H9 (cell line): Measurements from ENCODE around the gene NTRK2. TPM values are rescaled to one million over a fixed set of nuclear protein-coding genes. Genes with fewer than 3 reads are reported as not detected.

Source experiments
- DNase-seq: peaks from one replicate; pipeline ENCODE4 v3.0.0-alpha.2; 2017
- H2AFZ ChIP-seq: one replicate; pipeline ENCODE4 v1.6.1; 2013; ENCODE audit warnings: mild to moderate bottlenecking, low read length, control low read depth, moderate library complexity
- H2AK5ac ChIP-seq: 2 replicates; pipeline ENCODE4 v1.6.1; 2013; ENCODE audit warnings: low read length, control low read depth, mixed read lengths; ENCODE audit not compliant: insufficient read length
- H2BK120ac ChIP-seq: one replicate; pipeline ENCODE4 v1.6.1; 2013; ENCODE audit warnings: low read depth, mild to moderate bottlenecking, low read length, control low read depth, inconsistent platforms; ENCODE audit not compliant: poor library complexity, severe bottlenecking
- H2BK12ac ChIP-seq: 2 replicates; pipeline ENCODE4 v1.6.1; 2013; ENCODE audit warnings: low read length, control low read depth, mixed read lengths, low read depth; ENCODE audit not compliant: insufficient read length
- H2BK15ac ChIP-seq: 2 replicates; pipeline ENCODE4 v1.6.1; 2013; ENCODE audit warnings: low read depth, low read length, control low read depth
- H2BK20ac ChIP-seq: one replicate; pipeline ENCODE4 v1.6.1; 2013; ENCODE audit warnings: low read depth, mild to moderate bottlenecking, low read length, control low read depth, inconsistent platforms; ENCODE audit not compliant: poor library complexity, severe bottlenecking
- H2BK5ac ChIP-seq: 2 replicates; pipeline ENCODE4 v1.6.1; 2013; ENCODE audit warnings: low read length, control low read depth, mixed read lengths; ENCODE audit not compliant: insufficient read length
- H3K14ac ChIP-seq: 2 replicates; pipeline ENCODE4 v1.6.1; 2013; ENCODE audit warnings: low read length, control low read depth; ENCODE audit not compliant: insufficient read depth
- H3K18ac ChIP-seq: 2 replicates; pipeline ENCODE4 v1.6.1; 2013; ENCODE audit warnings: low read depth, mild to moderate bottlenecking, mixed read lengths, low read length, control low read depth; ENCODE audit not compliant: insufficient read length
- H3K23ac ChIP-seq: 2 replicates; pipeline ENCODE4 v1.6.1; 2013; ENCODE audit warnings: low read length, control low read depth, mixed read lengths, low read depth; ENCODE audit not compliant: insufficient read length
- H3K23me2 ChIP-seq: 2 replicates; pipeline ENCODE4 v1.6.1; 2013; ENCODE audit warnings: low read depth, mild to moderate bottlenecking, mixed read lengths, low read length, control low read depth; ENCODE audit not compliant: insufficient read length, poor library complexity, severe bottlenecking
- H3K27ac ChIP-seq: 2 replicates; pipeline ENCODE4 v1.5.1; 2013; ENCODE audit warnings: low read length, control low read depth, mixed read lengths, low read depth; ENCODE audit not compliant: insufficient read length
- H3K27me3 ChIP-seq: 2 replicates; pipeline ENCODE4 v1.6.1; 2013; ENCODE audit warnings: low read length, control low read depth, inconsistent platforms; ENCODE audit not compliant: insufficient read depth
- H3K4ac ChIP-seq: 2 replicates; pipeline ENCODE4 v1.6.1; 2013; ENCODE audit warnings: low read depth, mild to moderate bottlenecking, control low read depth, inconsistent platforms, low read length, moderate library complexity
- H3K4me1 ChIP-seq: 2 replicates; pipeline ENCODE4 v1.6.1; 2013; ENCODE audit warnings: low read length, control low read depth, inconsistent platforms; ENCODE audit not compliant: insufficient read depth
- H3K4me2 ChIP-seq: 2 replicates; pipeline ENCODE4 v1.6.1; 2013; ENCODE audit warnings: low read length, control low read depth, mixed read lengths; ENCODE audit not compliant: insufficient read length, insufficient read depth
- H3K56ac ChIP-seq: 2 replicates; pipeline ENCODE4 v1.6.1; 2013; ENCODE audit warnings: low read depth, mild to moderate bottlenecking, mixed read lengths, low read length, control low read depth; ENCODE audit not compliant: insufficient read length
- H3K79me1 ChIP-seq: 2 replicates; pipeline ENCODE4 v1.6.1; 2013; ENCODE audit warnings: low read depth, mild to moderate bottlenecking, moderate library complexity, low read length, control low read depth, inconsistent platforms; ENCODE audit not compliant: insufficient read depth, poor library complexity, severe bottlenecking
- H3K79me2 ChIP-seq: 2 replicates; pipeline ENCODE4 v1.6.1; 2013; ENCODE audit warnings: low read length, control low read depth, inconsistent platforms; ENCODE audit not compliant: insufficient read depth
- H3K9ac ChIP-seq: 2 replicates; pipeline ENCODE4 v1.6.1; 2013; ENCODE audit warnings: low read length, control low read depth, mixed read lengths; ENCODE audit not compliant: insufficient read length; ENCODE audit errors: extremely low read depth
- H3K9me3 ChIP-seq: one replicate; pipeline ENCODE4 v1.6.1; 2013; ENCODE audit warnings: low read depth, low read length, inconsistent platforms; ENCODE audit not compliant: control insufficient read depth
- H3T11ph ChIP-seq: one replicate; pipeline ENCODE4 v1.6.1; 2013; ENCODE audit warnings: mild to moderate bottlenecking, low read length, control low read depth, inconsistent platforms
- H4K20me1 ChIP-seq: one replicate; pipeline ENCODE4 v1.6.1; 2013; ENCODE audit not compliant: control insufficient read depth, insufficient read length, insufficient read depth
- H4K5ac ChIP-seq: 2 replicates; pipeline ENCODE4 v1.6.1; 2013; ENCODE audit warnings: low read depth, mild to moderate bottlenecking, mixed read lengths, low read length, control low read depth; ENCODE audit not compliant: insufficient read length
- H4K8ac ChIP-seq: replicated peaks from 2 replicates; pipeline ENCODE4 v1.6.1; 2013; ENCODE audit warnings: low read length, control low read depth, mixed read lengths, low read depth; ENCODE audit not compliant: insufficient read length
- H4K91ac ChIP-seq: 2 replicates; pipeline ENCODE4 v1.6.1; 2013; ENCODE audit warnings: low read depth, mild to moderate bottlenecking, moderate library complexity, mixed read lengths, low read length, control low read depth; ENCODE audit not compliant: insufficient read length
- H3K27ac Mint-ChIP-seq, 3 experiments: 2 replicates in 2 of 3; 3 replicates in 1 of 3; pipeline ENCODE4 v1.8.0; 2020 to 2021; ENCODE audit warnings: mixed read lengths in 3 of 3, mild to moderate bottlenecking in 1 of 3, moderate library complexity in 1 of 3
- H3K27me3 Mint-ChIP-seq: 2 replicates; pipeline ENCODE4 v1.8.0; 2021; ENCODE audit warnings: low read depth, mild to moderate bottlenecking, moderate library complexity, mixed read lengths
- H3K36me3 Mint-ChIP-seq, 3 experiments: 2 replicates in 2 of 3; 3 replicates in 1 of 3; pipeline ENCODE4 v1.8.0; 2020 to 2021; ENCODE audit warnings: low read depth in 3 of 3, mixed read lengths in 3 of 3; ENCODE audit not compliant: insufficient read depth in 1 of 3
- H3K4me1 Mint-ChIP-seq, 2 experiments: 2 replicates each; pipeline ENCODE4 v1.8.0; 2020; ENCODE audit warnings: mixed read lengths in 2 of 2
- H3K4me3 Mint-ChIP-seq, 2 experiments: 2 replicates in 1 of 2; 3 replicates in 1 of 2; pipeline ENCODE4 v1.8.0; 2020 to 2021; ENCODE audit warnings: mild to moderate bottlenecking in 2 of 2, mixed read lengths in 2 of 2, moderate library complexity in 1 of 2
- H3K9me3 Mint-ChIP-seq, 2 experiments: 2 replicates in 1 of 2; 3 replicates in 1 of 2; pipeline ENCODE4 v1.8.0; 2020; ENCODE audit warnings: mild to moderate bottlenecking in 2 of 2, mixed read lengths in 2 of 2, moderate library complexity in 1 of 2
- CTCF ChIP-seq: fragments of 200-600 bp; sonication (generic); conservative IDR thresholded peaks from 3 replicates; pipeline ENCODE4 v1.8.0; 2021; ENCODE audit warnings: antibody characterized with exemption, mild to moderate bottlenecking
- WGBS: extraction: QIAGEN DNeasy Blood & Tissue Kit; methylation state at CpG from one replicate; pipeline ENCODE4 v1.1.7; 2013; ENCODE audit warnings: missing lambda C conversion rate, low lambda C conversion rate, mixed read lengths; ENCODE audit not compliant: insufficient read length; ENCODE audit errors: extremely low coverage; 5-methylcytosine and 5-hydroxymethylcytosine counted together
- total RNA-seq: library from RNA; stranded (reverse); gene quantifications from 2 replicates; pipeline ENCODE4 v1.2.1, GENCODE V29; 2021

The NTRK2 gene
- total RNA-seq, 1 experiment from 2014 or later, result 0.02 TPM

- DNase-seq, result no peak
- Mint-ChIP-seq H3K9me3 (no peaks in the 10 kb centered on the region), H3K36me3 (no peaks in the 10 kb centered on the region), H3K27me3 (peaks cover 60% of the 10 kb centered on the region), H3K4me1 (peaks cover 11 to 13% of the 10 kb centered on the region in 2 experiments), H3K27ac (no peak overlapping the region), H3K4me3 (no peak overlapping the region)
- Histone ChIP-seq H2BK120ac (no peak overlapping the region), H2AK5ac (no peak overlapping the region), H4K5ac (no peak overlapping the region), H2BK5ac (no peak overlapping the region), H3T11ph (no peak overlapping the region), H3K23ac (no peak overlapping the region), H3K9ac (no peak overlapping the region), H3K79me2 (no peaks in the 10 kb centered on the region), H3K56ac (no peak overlapping the region), H4K20me1 (no peaks in the 10 kb centered on the region), H2BK12ac (no peak overlapping the region), H3K18ac (no peak overlapping the region), H3K27ac (no peak overlapping the region), H2BK20ac (no peak overlapping the region), H4K8ac (no peak overlapping the region), H3K79me1 (no peaks in the 10 kb centered on the region), H4K91ac (no peak overlapping the region), H3K4me1 (no peaks in the 10 kb centered on the region), H3K23me2 (peaks cover 17% of the 10 kb centered on the region), H3K4ac (no peak overlapping the region), H3K9me3 (no peaks in the 10 kb centered on the region), H2AFZ (no peak overlapping the region), H3K27me3 (peaks cover 32% of the 10 kb centered on the region; the same call in 1 of the 2 replicates), H3K14ac (no peak overlapping the region), H3K4me2 (no peak overlapping the region), H2BK15ac (no peak overlapping the region)
- no CpG with 5 or more reads among the region's 4 CpGs for WGBS
- TF ChIP-seq CTCF, result no peak
These were observed 4.3 kb downstream of the NTRK2 start for GRCh38 chr9:84673806-84674205.
